HG03039 (cell line): ENCODE data around the gene ANTXR1.

Experiments
- ATAC-seq: cut with Tn5 transposase; IDR thresholded peaks from one replicate; pipeline ENCODE4 v1.9.1; 2021; ENCODE audit warnings: mild to moderate bottlenecking, moderate library complexity; ENCODE audit not compliant: unreplicated experiment

ANTXR1 gene

DNA sequence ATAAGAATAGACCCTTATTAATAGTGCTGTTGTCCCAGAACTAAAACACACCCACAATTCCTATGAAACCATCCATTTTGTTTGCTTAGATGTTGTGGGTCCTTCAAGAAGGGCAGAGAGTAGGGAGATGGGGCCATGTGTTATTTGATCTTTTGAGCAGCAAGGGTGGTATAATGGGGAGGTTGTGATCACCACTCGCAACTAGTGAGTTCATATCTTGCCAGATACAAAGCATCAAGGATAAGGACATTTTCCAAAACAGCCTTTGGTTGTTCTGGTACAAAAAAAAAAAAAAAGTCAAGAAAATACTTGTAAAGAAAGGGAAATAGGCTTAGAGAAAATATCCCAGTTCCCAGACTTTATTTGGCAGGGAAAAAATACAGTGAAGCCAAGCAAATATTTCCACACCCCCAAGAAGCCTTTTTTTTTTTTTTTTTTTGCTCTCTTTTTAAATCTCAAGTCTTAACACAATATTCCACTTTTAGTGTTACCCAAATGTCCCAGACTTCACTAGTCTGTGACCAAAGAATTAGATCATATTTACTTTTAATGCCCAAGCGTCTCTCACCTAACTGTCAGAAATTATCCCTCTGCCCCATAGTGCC, 54.1 kb downstream of the ANTXR1 start:
- no peak for ATAC-seq

DNA sequence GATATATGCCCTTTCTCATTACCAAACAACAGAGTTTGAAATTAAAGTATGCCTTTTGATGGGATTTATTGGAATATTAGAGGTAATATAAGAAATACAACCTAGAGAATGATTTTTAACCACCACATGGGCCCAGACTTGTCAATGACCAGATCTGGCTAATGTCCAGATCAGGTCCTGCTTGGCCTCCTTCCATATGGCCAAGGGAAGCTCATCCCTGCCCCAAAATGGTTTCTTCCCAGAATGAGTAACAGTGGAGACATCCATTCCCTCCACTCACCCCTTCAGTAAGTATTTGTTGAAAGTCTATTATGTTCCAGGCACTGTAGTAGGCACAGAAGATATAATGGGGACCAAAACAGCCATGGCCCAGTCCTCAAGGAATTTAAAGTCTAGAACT, 54.9 kb downstream of the ANTXR1 start:
- no peak for ATAC-seq

DNA sequence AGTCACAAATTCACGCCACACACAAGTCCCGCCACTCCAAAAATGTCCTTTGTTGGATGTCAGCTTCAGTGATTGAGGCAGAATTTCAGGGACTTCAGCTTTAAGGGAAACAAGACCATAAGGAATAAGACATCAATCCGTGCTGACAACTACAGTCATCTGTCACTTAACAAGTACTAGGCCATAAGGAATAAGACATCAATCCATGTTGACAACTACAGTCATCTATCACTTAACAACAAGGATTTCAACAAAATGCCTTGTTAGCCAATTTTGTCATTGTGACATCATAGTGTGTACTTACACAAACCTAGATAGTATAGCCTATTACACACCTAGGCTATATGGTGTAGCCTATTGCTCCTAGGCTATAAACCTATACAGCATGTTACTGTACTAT, 58.0 kb downstream of the ANTXR1 start:
- ATAC-seq: no peak

DNA sequence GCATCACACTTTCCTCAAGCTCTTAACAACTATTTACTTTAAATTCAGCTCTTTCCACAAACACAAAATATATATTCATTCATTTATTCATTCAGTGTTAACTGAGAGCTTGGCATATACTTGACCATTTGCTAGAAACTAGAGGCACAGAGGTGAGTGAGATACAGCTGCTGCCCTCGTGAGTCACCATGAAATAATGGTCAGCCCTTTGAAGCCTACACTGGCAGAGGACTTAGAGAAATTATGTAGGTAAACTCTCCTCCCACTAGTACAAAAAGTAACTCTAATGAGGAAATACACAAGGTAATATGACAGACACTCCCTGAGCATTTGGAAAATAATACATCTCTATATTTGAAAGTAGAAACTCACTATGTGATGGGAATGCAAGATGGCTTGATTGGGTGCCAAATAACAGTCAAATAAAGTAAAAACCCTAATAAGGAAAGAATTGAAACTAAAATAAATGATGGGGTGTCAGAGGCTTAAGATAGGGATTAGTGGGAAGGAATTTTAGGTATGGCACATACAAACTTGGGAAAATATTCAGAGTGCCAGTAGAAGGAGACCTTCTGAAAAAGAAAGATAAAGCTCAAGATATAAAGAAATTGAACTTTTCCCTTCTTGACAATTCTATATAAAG, 61.1 kb downstream of the ANTXR1 start:
- no peak for ATAC-seq

DNA sequence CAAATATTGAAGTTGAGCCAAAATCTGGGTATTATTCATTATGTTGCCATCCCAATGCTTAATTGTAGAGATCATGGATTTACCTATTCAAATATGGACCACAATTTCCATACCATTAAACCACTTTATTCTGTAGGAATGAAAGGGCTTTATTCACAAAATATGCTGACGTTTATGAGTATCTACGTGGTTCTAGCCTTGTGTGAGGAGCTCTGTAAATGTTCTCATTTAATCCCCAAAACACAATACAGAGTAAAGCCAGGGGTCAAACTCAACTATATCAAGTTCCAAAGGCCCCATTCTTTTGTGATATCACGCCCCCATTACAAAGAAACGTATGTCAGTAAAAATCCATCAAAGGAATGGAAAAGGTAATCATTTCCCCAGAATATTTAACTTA, 61.9 kb downstream of the ANTXR1 start:
- no peak for ATAC-seq

DNA sequence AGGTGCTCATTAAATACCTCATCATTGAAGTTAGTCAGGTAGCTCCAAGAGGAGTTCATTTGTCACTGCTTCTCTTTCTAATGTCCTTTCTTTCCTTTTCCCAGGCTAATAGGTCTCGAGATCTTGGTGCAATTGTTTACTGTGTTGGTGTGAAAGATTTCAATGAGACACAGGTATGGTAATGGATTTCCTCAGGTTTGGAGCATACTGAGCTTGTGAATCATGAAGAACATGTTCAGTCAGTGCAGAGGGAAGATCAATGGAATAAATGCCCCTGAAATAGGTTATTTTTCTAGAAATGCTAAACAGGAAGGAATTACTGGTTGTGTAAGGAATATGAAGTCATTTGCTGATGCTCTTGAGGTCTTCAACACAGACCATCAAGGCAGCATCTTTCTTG, 62.5 kb downstream of the ANTXR1 start:
- ATAC-seq: no peak

DNA sequence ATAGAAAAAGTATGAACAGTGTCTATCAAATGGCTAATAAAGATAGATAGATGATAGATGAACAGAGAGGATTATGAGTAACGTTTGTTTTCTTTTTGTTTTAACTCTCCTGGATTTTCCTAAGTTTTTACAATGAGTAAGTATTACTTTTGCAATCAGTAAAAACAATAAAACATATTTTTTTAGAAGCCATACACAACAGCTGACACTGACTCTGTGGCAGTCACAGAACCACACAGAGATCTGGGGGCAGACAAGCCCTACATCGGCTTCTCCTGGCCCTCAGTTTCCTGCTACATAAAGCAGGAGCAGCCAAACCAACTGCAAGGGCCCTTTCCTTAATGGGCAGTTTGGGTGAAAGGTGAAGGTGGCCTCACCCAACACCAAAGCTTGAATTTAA, 63.6 kb downstream of the ANTXR1 start:
- no peak for ATAC-seq

DNA sequence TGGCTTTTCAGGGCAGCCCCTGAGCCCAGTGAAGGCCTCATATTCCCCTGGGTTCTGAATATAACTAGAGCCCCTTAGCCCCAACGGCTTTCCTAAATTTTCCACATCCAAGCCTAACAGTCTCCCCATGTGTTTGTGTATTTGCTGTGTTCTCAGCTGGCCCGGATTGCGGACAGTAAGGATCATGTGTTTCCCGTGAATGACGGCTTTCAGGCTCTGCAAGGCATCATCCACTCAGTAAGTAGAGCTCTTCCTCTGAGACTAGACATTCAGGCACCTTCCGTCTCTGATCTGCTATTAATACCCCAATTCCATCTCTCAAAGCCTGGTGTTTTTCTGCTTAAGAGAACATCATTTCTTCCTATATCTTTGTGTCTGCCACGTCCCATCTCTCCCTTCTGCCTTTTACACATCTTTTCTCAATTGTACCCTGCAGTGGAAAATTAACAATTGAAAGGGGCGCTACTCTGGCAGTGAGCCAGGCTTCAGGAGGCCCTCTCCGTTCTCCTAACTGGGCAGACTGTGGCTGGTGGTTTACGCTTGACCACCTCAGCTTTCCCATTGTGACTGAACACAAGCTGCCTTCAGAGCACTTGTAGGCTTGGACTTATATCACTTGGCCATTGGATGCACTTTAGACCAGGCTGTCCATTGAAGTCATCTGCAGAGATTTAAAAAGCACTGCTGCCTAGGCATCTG, 64.4 kb downstream of the ANTXR1 start:
- no peak for ATAC-seq

DNA sequence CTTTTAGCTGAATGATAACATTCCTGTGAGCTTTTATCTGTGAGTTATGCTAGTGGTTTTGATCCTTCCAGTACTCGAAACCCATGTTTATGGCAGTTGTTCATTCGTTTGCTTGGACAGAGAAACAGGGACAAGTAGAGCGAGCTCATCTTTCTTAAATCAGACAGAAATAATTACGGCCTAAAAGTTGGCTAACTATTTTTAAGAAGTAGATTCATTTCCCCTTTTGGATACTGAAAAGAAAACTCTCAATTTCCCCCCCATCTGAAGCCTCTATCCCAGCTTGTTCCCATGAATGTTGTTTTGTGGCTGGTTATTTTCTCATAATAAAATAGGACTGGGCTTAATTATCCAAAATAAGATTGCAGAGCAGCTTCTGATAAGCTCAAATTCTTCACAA, 67.1 kb downstream of the ANTXR1 start:
- no peak for ATAC-seq

DNA sequence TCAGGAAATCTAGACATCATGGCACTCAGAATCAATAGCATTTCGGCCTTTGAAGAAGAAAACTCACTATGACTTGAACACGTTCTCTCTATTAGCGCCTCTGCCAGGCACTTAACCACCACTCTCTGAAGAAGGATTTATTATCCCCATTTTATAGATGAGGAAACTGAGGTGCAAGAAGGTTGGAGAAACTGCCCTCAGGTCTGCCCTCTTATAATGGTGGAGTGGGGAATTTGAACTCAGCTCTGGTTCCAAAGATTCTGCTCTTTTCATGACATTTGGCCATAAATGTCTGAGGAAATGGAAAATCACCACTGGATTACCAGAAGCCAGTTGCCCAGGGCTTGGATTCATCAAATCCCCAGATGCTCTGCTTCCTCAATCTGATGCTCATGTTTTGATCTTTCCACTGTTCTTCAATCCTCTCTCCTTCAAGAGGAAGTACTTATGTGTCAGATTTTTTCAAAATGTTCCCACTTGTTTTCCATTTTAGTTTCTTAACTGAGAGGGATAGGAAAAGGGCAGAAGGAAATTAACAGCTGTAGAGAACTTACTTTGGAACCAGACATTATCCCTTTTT, 68.1 kb downstream of the ANTXR1 start:
- ATAC-seq: no peak

DNA sequence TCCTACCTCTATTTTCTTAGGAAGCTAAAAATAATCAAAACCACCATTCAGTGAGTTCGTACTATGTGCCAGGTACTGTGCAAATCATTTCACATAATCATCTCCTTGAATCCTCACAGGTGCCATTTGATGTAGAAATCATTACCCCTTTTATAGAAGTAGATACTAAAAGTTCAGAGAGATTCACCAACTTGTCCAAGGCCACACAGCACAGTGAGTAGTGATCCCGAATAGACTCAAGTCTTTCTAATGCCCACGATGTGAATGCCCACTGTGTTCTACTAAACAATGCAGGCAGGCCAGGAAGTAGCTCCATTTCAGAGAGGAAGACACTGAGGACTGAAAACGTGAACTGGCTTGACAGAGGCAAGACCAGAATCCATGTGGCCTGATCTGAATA, 68.8 kb downstream of the ANTXR1 start:
- no peak for ATAC-seq

DNA sequence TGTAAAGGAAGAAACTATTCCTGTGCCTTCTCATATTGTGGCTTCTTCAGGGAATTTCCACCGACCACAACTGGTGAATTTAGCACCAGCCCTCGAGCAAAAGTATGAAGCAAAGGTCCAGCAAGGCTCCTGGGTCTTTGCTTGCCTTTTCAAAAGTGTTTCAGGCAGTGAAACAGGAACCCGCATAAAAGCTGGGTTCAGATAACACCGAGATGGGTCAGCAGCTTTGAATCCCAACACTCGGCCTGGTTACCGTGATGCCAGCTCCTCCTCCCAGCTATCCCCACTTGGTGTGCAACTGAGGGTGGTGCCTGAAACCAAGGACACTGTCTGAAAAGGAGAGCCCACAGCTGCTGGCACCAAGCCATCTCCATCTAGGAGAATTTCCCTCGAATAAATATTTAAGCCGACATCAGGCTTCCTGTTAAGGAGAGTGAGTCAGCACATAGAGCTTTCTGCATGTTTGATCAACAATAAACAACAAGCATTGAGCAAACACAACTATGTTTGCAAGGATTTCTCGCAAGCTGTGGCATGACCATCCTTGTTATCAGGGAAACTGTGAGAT, 69.5 kb downstream of the ANTXR1 start:
- no peak for ATAC-seq

DNA sequence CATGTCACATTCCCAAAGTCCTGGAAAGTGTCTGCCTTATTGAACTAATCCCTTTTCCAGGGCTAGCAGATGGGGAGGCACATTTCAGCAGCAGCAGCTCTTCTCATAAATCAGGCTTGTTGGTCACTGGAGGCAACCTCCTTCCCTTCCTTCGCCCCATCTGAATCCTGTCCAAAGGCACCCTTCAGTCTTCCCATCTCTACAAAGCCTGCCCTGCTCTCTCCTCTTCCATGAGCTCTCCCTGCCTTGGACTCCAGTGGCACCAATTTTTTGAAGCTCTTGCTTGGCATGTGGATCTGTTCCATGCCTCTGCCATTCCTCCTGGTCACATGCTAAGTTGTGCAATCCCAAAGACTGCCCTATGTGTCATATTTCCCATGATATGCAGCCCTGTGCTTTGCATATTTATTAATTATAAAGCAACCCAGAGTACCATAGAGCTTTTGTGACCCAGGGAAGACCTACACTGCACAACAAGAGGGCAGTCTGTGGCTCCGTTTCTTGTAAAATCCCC, 70.3 kb downstream of the ANTXR1 start:
- ATAC-seq: no peak

DNA sequence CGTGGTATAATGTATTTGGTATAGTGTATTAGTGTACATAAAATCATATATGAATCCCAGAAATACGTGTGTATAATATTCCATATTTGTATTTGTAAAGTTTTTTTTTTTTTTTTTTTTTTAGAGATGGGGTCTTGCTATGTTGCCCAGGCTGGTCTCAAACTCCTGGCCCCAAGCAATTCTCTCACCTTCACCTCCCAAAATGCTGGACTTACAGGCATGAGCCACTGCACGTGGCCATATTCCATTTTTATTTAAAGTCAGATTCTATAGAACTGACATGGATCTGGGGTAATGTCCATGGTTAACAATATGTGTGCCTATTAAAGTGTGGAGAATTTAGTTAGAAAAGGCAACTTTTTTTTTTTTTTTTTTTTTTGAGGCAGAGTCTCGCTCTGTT, 71.5 kb downstream of the ANTXR1 start:
- no peak for ATAC-seq

DNA sequence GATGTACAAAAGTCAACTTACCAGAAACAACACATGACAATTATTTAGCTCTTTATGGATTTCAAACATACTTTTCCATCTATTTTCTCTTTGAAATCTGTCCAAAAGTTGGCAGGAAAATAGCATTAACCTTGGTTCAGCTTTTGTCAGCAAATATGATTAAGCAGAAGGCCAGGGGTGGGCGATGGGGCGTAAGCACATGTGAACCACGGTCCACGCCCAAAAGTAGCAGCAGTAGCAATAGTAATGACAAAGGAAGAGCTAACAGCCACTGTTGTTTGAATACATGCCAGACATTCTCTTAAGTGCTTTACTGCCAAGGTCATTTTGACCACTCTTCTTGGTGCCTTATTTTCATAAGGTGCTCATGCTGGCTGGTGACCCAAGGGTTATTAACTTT, 73.5 kb downstream of the ANTXR1 start:
- ATAC-seq: no peak

DNA sequence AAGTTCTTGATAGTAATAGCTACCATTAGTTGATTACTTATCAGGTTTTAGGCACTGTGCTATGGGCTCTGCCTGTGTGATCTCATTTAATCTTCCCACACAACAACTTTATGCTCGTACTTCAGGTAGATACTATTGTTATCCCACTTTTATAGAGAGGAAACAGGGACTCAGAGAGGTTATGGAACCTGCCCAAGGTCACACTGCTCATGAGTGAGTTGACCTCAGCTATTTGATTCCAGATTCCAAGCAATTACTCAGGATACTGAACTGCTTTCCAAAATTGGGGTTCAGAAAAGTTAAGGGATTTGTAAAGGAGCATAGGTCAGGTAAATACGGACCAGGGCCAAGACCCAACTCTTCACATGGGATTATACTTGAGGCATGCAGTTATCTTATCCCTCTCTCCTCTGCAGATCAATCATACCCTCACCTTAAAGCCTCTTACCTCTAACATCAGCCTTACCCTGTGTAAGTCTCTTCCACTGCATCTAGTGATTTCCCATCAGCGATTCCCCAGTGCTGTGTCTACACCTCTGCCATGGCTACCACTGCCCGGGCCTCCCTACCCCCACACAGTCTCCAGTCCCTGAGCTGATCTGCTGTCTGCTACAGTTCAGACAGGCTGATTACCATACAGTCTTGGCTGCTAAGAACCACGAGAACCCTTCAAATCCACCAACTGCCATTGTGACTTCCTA, 74.4 kb downstream of the ANTXR1 start:
- no peak for ATAC-seq

DNA sequence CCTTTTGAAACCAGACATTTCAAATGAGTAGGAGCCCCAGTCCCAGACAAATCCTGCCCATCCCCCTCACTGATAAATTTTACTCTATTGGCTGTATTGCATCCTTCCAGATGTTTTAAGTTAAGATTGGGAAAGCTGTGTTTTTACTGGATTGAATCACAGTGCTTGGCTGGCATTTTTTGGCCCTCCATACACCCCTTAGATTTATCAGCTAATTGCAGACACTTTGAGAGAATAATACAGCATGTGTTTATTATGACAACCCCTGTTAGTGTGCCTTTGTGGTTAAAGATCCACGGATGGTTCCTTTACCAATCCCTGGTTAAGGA, 74.9 kb downstream of the ANTXR1 start:
- ATAC-seq: no peak

DNA sequence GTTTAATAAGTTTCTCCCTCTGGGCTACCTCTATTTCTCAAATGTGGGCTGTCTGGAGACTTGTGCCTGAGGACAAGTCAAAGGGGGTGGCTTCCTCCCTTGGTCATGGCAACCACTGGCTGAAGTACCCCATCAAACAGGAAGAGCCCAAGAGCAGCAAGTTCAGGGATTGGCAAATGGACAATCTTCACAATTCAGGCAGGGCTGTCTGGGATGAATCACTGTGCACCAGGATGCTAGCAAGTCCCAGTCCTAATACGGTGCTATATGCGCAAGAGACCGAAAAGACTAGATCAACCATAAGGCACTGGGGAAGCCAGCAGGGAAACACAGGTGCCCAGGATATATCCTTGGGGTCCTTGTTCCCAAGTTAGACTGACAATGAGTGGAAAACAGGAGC, 75.5 kb downstream of the ANTXR1 start:
- no peak for ATAC-seq

DNA sequence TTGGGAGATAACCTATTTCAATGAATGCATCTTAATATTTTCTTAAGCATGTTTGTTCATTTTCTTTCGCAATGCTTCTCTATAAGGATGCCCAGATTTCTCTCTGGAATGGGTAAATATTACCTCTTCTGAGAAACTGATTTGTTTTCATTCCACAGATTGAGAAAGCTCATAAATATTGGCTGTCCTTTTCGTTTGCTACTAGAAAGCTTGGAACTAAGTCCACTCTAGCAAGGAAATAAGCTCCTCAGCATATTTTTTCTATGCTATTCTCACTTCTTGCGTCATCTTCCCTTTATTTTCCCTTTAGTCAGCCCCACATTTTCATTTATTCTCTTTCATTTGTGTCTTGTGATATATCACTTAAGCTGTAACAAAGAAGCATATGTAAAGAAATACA, 76.3 kb downstream of the ANTXR1 start:
- ATAC-seq: no peak

DNA sequence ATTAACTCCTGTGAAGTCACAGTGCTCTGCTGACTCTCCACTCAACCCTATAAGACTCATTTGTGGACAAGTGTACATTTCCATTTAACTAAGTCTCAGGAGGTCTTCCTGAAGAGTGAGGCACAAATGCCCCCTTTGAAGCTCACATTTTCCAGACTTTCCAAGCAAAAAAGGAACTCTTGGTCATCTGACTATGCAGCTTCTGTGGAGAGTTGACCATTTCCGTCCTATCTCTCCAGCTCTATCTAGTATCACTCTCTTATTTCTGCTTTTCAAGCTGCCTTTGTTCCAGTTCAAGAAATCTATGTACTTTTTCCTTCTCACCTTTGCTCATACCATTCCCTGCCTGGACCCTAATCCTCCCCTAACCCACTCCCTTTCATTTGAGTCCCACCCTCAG, 77.0 kb downstream of the ANTXR1 start:
- no peak for ATAC-seq

DNA sequence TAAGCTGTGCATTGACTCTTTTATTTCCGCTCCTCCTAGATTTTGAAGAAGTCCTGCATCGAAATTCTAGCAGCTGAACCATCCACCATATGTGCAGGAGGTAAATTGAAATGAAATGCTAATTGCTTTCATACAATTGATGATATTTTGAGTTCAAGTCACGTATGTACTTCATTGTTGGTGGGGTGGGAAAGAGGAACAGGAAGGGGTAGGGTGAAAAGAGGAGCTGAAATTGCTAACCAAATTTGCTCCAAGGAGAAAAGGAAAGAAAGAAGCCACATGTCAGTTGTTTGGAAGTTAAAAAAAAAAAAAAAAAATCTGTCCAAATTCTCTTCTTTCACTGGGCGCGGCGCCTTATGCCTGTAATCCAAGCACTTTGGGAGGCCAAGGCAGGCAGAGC, 77.8 kb downstream of the ANTXR1 start:
- ATAC-seq: no peak
